WTC11 (cell line): ENCODE data around the gene IRF1.

ENCODE experiments used
- CREB1 ChIP-seq: sonication (generic); formaldehyde crosslinking; IDR thresholded peaks from 2 replicates; pipeline ENCODE4 v1.8.0; 2023; ENCODE audit warnings: mild to moderate bottlenecking, missing genetic modification reagents
- GRHL2 ChIP-seq: fragments of 250-450 bp; sonication (Bioruptor Pico); IDR thresholded peaks from 2 replicates; pipeline ENCODE4 v1.8.0; 2022; ENCODE audit warnings: mild to moderate bottlenecking, moderate library complexity; ENCODE audit not compliant: insufficient replicate concordance, severe bottlenecking
- JAZF1 ChIP-seq: fragments of 250-450 bp; sonication (Bioruptor Pico); IDR thresholded peaks from 2 replicates; pipeline ENCODE4 v1.9.0; 2021; ENCODE audit warnings: moderate library complexity, mild to moderate bottlenecking, inconsistent platforms
- JUN ChIP-seq: sonication (generic); formaldehyde crosslinking; IDR thresholded peaks from 2 replicates; pipeline ENCODE4 v1.8.0; 2023; ENCODE audit warnings: mild to moderate bottlenecking, missing genetic modification reagents
- NFYB ChIP-seq: sonication (generic); formaldehyde crosslinking; conservative IDR thresholded peaks from 2 replicates; pipeline ENCODE4 v1.8.0; 2022; ENCODE audit warnings: low read depth, missing genetic modification reagents
- NR3C1 ChIP-seq: sonication (generic); formaldehyde crosslinking; conservative IDR thresholded peaks from 2 replicates; pipeline ENCODE4 v1.8.1; 2023; ENCODE audit warnings: low read depth, mild to moderate bottlenecking, missing genetic modification reagents
- SP1 ChIP-seq: sonication (generic); formaldehyde crosslinking; conservative IDR thresholded peaks from 2 replicates; pipeline ENCODE4 v1.8.1; 2022; ENCODE audit warnings: missing genetic modification reagents
- ZNF121 ChIP-seq: sonication (generic); formaldehyde crosslinking; IDR thresholded peaks from 2 replicates; pipeline ENCODE4 v1.8.0; 2023; ENCODE audit warnings: missing genetic modification reagents
- TF ChIP-seq, protein P1 (sequence below): sonication (generic); formaldehyde crosslinking; IDR thresholded peaks from 2 replicates; pipeline ENCODE4 v1.8.0; 2022; ENCODE audit warnings: missing genetic modification reagents
- TF ChIP-seq, protein P2 (sequence below): fragments of 200-600 bp; IDR thresholded peaks from 2 replicates; pipeline ENCODE4 v1.8.0; 2022; ENCODE audit warnings: antibody characterized with exemption
- TF ChIP-seq, protein P3 (sequence below): sonication (generic); formaldehyde crosslinking; conservative IDR thresholded peaks from 2 replicates; pipeline ENCODE4 v1.8.1; 2022; ENCODE audit warnings: mild to moderate bottlenecking, missing genetic modification reagents
- TF ChIP-seq, protein P4 (sequence below): sonication (generic); formaldehyde crosslinking; IDR thresholded peaks from 2 replicates; pipeline ENCODE4 v1.8.0; 2022; ENCODE audit warnings: mild to moderate bottlenecking, missing genetic modification reagents
- TF ChIP-seq, protein P5 (sequence below): sonication (generic); formaldehyde crosslinking; IDR thresholded peaks from 2 replicates; pipeline ENCODE4 v1.8.0; 2022; ENCODE audit warnings: mild to moderate bottlenecking, missing genetic modification reagents
- TF ChIP-seq, protein P6 (sequence below): sonication (generic); formaldehyde crosslinking; IDR thresholded peaks from 2 replicates; pipeline ENCODE4 v1.8.1; 2022; ENCODE audit warnings: mild to moderate bottlenecking, missing genetic modification reagents, moderate library complexity, borderline replicate concordance

DNA sequence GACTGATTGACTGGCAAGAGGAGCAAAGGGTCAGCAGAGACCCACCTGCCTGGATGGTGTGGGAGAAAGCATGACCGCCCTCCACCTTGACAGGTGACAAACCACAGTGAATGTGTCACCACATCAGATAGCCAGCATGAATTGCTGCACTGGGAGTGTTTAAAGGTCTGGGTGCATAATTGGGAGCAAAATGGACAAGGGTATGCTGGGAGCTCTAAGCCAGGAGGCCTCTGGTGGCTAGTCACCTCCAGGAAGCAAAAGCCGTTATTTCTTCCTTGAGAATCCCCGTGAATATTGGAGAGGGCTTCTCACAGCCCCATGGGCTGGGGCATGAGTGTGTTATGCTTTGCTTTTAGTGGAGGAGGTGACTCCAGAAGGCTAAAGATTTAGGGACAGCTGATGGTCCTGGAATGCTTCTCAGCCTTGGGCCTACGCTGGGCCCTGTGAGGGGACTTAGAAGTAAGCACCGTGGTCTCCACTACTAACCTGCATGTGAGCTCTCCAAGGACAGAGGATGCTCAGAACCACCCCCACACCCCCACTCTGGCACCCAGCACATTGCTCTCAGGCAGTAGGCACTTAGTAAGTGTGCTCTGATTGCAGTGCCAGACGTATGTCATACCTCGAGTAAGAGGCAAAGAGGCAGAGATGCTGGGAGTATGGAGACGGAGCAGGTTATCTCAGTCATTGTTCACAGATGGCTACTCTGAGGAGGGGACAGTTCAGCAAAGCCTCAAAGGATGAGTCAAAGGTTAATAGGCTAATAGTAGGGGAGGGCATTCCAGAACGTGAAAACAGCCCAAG, 9.1 kb upstream of the IRF1 start:
- TF ChIP-seq, protein P1, sequence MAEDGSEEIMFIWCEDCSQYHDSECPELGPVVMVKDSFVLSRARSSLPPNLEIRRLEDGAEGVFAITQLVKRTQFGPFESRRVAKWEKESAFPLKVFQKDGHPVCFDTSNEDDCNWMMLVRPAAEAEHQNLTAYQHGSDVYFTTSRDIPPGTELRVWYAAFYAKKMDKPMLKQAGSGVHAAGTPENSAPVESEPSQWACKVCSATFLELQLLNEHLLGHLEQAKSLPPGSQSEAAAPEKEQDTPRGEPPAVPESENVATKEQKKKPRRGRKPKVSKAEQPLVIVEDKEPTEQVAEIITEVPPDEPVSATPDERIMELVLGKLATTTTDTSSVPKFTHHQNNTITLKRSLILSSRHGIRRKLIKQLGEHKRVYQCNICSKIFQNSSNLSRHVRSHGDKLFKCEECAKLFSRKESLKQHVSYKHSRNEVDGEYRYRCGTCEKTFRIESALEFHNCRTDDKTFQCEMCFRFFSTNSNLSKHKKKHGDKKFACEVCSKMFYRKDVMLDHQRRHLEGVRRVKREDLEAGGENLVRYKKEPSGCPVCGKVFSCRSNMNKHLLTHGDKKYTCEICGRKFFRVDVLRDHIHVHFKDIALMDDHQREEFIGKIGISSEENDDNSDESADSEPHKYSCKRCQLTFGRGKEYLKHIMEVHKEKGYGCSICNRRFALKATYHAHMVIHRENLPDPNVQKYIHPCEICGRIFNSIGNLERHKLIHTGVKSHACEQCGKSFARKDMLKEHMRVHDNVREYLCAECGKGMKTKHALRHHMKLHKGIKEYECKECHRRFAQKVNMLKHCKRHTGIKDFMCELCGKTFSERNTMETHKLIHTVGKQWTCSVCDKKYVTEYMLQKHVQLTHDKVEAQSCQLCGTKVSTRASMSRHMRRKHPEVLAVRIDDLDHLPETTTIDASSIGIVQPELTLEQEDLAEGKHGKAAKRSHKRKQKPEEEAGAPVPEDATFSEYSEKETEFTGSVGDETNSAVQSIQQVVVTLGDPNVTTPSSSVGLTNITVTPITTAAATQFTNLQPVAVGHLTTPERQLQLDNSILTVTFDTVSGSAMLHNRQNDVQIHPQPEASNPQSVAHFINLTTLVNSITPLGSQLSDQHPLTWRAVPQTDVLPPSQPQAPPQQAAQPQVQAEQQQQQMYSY (CRISPR knock-in tag) = no peak
- TF ChIP-seq, protein P2, sequence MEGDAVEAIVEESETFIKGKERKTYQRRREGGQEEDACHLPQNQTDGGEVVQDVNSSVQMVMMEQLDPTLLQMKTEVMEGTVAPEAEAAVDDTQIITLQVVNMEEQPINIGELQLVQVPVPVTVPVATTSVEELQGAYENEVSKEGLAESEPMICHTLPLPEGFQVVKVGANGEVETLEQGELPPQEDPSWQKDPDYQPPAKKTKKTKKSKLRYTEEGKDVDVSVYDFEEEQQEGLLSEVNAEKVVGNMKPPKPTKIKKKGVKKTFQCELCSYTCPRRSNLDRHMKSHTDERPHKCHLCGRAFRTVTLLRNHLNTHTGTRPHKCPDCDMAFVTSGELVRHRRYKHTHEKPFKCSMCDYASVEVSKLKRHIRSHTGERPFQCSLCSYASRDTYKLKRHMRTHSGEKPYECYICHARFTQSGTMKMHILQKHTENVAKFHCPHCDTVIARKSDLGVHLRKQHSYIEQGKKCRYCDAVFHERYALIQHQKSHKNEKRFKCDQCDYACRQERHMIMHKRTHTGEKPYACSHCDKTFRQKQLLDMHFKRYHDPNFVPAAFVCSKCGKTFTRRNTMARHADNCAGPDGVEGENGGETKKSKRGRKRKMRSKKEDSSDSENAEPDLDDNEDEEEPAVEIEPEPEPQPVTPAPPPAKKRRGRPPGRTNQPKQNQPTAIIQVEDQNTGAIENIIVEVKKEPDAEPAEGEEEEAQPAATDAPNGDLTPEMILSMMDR = no peak
- TF ChIP-seq SP1 (CRISPR knock-in tag) (no peak), JAZF1 (CRISPR knock-in tag) (no peak), NFYB (no peak), GRHL2 (CRISPR knock-in tag) (no peak), JUN (CRISPR knock-in tag) (no peak), CREB1 (CRISPR knock-in tag) (no peak), ZNF121 (CRISPR knock-in tag) (no peak), NR3C1 (no peak)
- TF ChIP-seq, protein P3, sequence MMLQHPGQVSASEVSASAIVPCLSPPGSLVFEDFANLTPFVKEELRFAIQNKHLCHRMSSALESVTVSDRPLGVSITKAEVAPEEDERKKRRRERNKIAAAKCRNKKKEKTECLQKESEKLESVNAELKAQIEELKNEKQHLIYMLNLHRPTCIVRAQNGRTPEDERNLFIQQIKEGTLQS (CRISPR knock-in tag) = no peak
- TF ChIP-seq, protein P4, sequence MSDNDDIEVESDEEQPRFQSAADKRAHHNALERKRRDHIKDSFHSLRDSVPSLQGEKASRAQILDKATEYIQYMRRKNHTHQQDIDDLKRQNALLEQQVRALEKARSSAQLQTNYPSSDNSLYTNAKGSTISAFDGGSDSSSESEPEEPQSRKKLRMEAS (CRISPR knock-in tag) = no peak
- TF ChIP-seq, protein P5, sequence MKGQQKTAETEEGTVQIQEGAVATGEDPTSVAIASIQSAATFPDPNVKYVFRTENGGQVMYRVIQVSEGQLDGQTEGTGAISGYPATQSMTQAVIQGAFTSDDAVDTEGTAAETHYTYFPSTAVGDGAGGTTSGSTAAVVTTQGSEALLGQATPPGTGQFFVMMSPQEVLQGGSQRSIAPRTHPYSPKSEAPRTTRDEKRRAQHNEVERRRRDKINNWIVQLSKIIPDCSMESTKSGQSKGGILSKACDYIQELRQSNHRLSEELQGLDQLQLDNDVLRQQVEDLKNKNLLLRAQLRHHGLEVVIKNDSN (CRISPR knock-in tag) = no peak
- TF ChIP-seq, protein P6, sequence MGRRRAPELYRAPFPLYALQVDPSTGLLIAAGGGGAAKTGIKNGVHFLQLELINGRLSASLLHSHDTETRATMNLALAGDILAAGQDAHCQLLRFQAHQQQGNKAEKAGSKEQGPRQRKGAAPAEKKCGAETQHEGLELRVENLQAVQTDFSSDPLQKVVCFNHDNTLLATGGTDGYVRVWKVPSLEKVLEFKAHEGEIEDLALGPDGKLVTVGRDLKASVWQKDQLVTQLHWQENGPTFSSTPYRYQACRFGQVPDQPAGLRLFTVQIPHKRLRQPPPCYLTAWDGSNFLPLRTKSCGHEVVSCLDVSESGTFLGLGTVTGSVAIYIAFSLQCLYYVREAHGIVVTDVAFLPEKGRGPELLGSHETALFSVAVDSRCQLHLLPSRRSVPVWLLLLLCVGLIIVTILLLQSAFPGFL = no peak
